Caco-2 (cell line): Measurements from ENCODE around the gene HAUS3. TPM values are rescaled to one million over a fixed set of nuclear protein-coding genes. Genes with fewer than 3 reads are reported as not detected.

Experiments used
- BruUV-seq: library from RNA; stranded (reverse); fragments of 400-500 nt; replicated peaks from 2 replicates; lab custom pipeline; 2021; lab: Mats Ljungman, UMichigan
- CTCF ChIA-PET: fragments of 300-600 bp; sonication (Branson Sonifier 250); formaldehyde crosslinking; loops from one replicate; lab custom pipeline; 2022; ENCODE audit warnings: antibody characterized with exemption; lab: Charles Lee
- POLR2A ChIA-PET: fragments of 300-600 bp; sonication (Branson Sonifier 250); formaldehyde crosslinking; loops from one replicate; lab custom pipeline; 2022; ENCODE audit warnings: antibody characterized with exemption; lab: Charles Lee
- DNase-seq, 2 experiments: peaks; one replicate each; pipeline versions ENCODE4 v3.0.0 to v3.0.0-alpha.2; 2020 to 2022
- H3K27me3 ChIP-seq: replicated peaks from 2 replicates; pipeline ENCODE4 v1.6.0; 2011; ENCODE audit warnings: low read length; ENCODE audit not compliant: control insufficient read depth, insufficient read depth
- H3K36me3 ChIP-seq: 2 replicates; pipeline ENCODE4 v1.5.1; 2011; ENCODE audit warnings: low read length; ENCODE audit not compliant: control insufficient read depth, insufficient read depth
- H3K4me1 ChIP-seq: fragments of 250-450 bp; sonication (Bioruptor Pico); 2 replicates; pipeline ENCODE4 v1.5.1; 2020; ENCODE audit warnings: mild to moderate bottlenecking
- H3K4me3 ChIP-seq: 2 replicates; pipeline ENCODE4 v1.5.1; 2011; ENCODE audit warnings: low read depth, mild to moderate bottlenecking, control low read depth, low read length
- H3K9me3 ChIP-seq: fragments of 250-450 bp; sonication (Bioruptor Pico); 2 replicates; pipeline ENCODE4 v1.5.1; 2020; ENCODE audit warnings: mild to moderate bottlenecking, moderate library complexity
- H3K27ac Mint-ChIP-seq: one replicate; pipeline ENCODE4 v1.8.0; 2022; ENCODE audit warnings: mixed read lengths; ENCODE audit not compliant: unreplicated experiment
- H3K27me3 Mint-ChIP-seq: one replicate; pipeline ENCODE4 v1.8.0; 2022; ENCODE audit warnings: mixed read lengths; ENCODE audit not compliant: insufficient read depth, unreplicated experiment
- H3K36me3 Mint-ChIP-seq: one replicate; pipeline ENCODE4 v1.8.0; 2022; ENCODE audit warnings: mild to moderate bottlenecking, mixed read lengths; ENCODE audit not compliant: insufficient read depth, unreplicated experiment
- H3K4me1 Mint-ChIP-seq: one replicate; pipeline ENCODE4 v1.8.0; 2022; ENCODE audit warnings: low read depth, mixed read lengths; ENCODE audit not compliant: unreplicated experiment
- H3K4me3 Mint-ChIP-seq: one replicate; pipeline ENCODE4 v1.8.0; 2022; ENCODE audit warnings: mild to moderate bottlenecking, moderate library complexity, mixed read lengths; ENCODE audit not compliant: unreplicated experiment
- H3K9me3 Mint-ChIP-seq: one replicate; pipeline ENCODE4 v1.8.0; 2022; ENCODE audit warnings: mixed read lengths; ENCODE audit not compliant: unreplicated experiment
- CTCF ChIP-seq, 2 experiments: fragments of 200-600 bp in 1 of 2; IDR thresholded peaks; 1 replicate in 1 of 2; 2 replicates in 1 of 2; pipeline versions ENCODE4 v1.5.1 to v1.8.0; 2011 to 2022; ENCODE audit warnings: antibody characterized with exemption in 1 of 2, control low read depth in 1 of 2, inconsistent platforms in 1 of 2, low read depth in 1 of 2, low read length in 1 of 2, mild to moderate bottlenecking in 1 of 2, moderate library complexity in 1 of 2; ENCODE audit not compliant: insufficient read depth in 1 of 2, severe bottlenecking in 1 of 2, unreplicated experiment in 1 of 2
- intact Hi-C: fragments of 100-400 bp; cut with micrococcal nuclease; formaldehyde crosslinking; loops from one replicate; pipeline ENCODE4 v1.10.0; 2022; ENCODE audit not compliant: unreplicated experiment
- total RNA-seq: library from RNA; stranded (reverse); gene quantifications from 2 replicates; pipeline ENCODE4 v1.2.3, GENCODE V29; 2022

The HAUS3 gene
- total RNA-seq, 1 experiment from 2014 or later, result 17.9 TPM

GRCh38 chr4:2288051-2288541, 46.2 kb upstream of the HAUS3 start:
- BruUV-seq, result no TSS peak
- POLR2A ChIA-PET, result no interaction called here
- Mint-ChIP-seq H3K4me3 (no peak overlapping the region), H3K27me3 (no peaks in the 10 kb centered on the region), H3K4me1 (no peaks in the 10 kb centered on the region), H3K9me3 (no peaks in the 10 kb centered on the region), H3K27ac (no peak overlapping the region), H3K36me3 (no peaks in the 10 kb centered on the region)
- no peaks in the 10 kb centered on the region for H3K9me3 ChIP-seq
- intact Hi-C loops, result no loop called here
- no peaks in the 10 kb centered on the region for H3K4me1 ChIP-seq
- CTCF ChIA-PET, result no interaction called here
- H3K4me3 ChIP-seq, result no peak overlapping the region
- no peak for DNase-seq
- no peaks in the 10 kb centered on the region for H3K27me3 ChIP-seq
- TF ChIP-seq CTCF (IDR thresholded peaks at IDR 0.05; ENCODE audit: insufficient read depth in 1 of 2, low read depth in 1 of 2, low read length in 1 of 2, severe bottlenecking in 1 of 2, unreplicated experiment in 1 of 2), result no peak
- H3K36me3 ChIP-seq, result no peaks in the 10 kb centered on the region

GRCh38 chr4:2287594-2287915, 45.6 kb upstream of the HAUS3 start:
- ChIA-PET POLR2A (no interaction called here), CTCF (no interaction called here)
- no TSS peak for BruUV-seq
- Histone ChIP-seq H3K36me3 (no peaks in the 10 kb centered on the region), H3K27me3 (no peaks in the 10 kb centered on the region), H3K4me1 (no peaks in the 10 kb centered on the region), H3K4me3 (no peak overlapping the region), H3K9me3 (no peaks in the 10 kb centered on the region)
- Mint-ChIP-seq H3K27me3 (no peaks in the 10 kb centered on the region), H3K9me3 (no peaks in the 10 kb centered on the region), H3K27ac (no peak overlapping the region), H3K4me1 (no peaks in the 10 kb centered on the region), H3K36me3 (no peaks in the 10 kb centered on the region), H3K4me3 (no peak overlapping the region)
- intact Hi-C loops, result no loop called here
- no peak for DNase-seq
- TF ChIP-seq CTCF (IDR thresholded peaks at IDR 0.05; ENCODE audit: insufficient read depth in 1 of 2, low read depth in 1 of 2, low read length in 1 of 2, severe bottlenecking in 1 of 2, unreplicated experiment in 1 of 2), result no peak

GRCh38 chr4:2286904-2287593, 45.1 kb upstream of the HAUS3 start:
- ChIA-PET CTCF (no interaction called here), POLR2A (no interaction called here)
- intact Hi-C loops, result no loop called here
- Mint-ChIP-seq H3K27ac (no peak overlapping the region), H3K27me3 (peaks cover 3% of the 10 kb centered on the region), H3K4me1 (no peaks in the 10 kb centered on the region), H3K36me3 (no peaks in the 10 kb centered on the region), H3K9me3 (no peaks in the 10 kb centered on the region), H3K4me3 (no peak overlapping the region)
- Histone ChIP-seq H3K9me3 (no peaks in the 10 kb centered on the region), H3K4me3 (no peak overlapping the region), H3K4me1 (no peaks in the 10 kb centered on the region), H3K36me3 (no peaks in the 10 kb centered on the region), H3K27me3 (no peaks in the 10 kb centered on the region)
- no TSS peak for BruUV-seq
- DNase-seq, result peak in 1 of 2 experiments; percentile 12
- TF ChIP-seq CTCF (IDR thresholded peaks at IDR 0.05; ENCODE audit: insufficient read depth in 1 of 2, low read depth in 1 of 2, low read length in 1 of 2, severe bottlenecking in 1 of 2, unreplicated experiment in 1 of 2), result no peak
